NCI-H146 treated with DMSO at 0.1 percent for 48 hours (cell line): ENCODE results near the gene DNMT1.
"Not testable (repeated sequence)": the region's sequence is repeated elsewhere in the genome, so short reads cannot be mapped to it uniquely, and the experiment has no call there.

Experiments
- DNase-seq: peaks from one replicate; lab custom pipeline; 2025; ENCODE audit not compliant: unreplicated experiment; lab: John Stamatoyannopoulos, UW

The DNMT1 gene

GRCh38 chr19:10184636-10185035, 10.1 kb downstream of the DNMT1 start:
- no peak for DNase-seq

- no peak for DNase-seq
These were observed 10.8 kb downstream of the DNMT1 start for GRCh38 chr19:10183926-10184325.

GRCh38 chr19:10182847-10183246, 11.9 kb downstream of the DNMT1 start:
- no peak for DNase-seq

- no peak for DNase-seq
These were observed 12.7 kb downstream of the DNMT1 start for GRCh38 chr19:10182076-10182475.

GRCh38 chr19:10180459-10180858, 14.3 kb downstream of the DNMT1 start:
- no peak for DNase-seq

- DNase-seq, result not testable (repeated sequence)
These were observed 14.7 kb downstream of the DNMT1 start for GRCh38 chr19:10180024-10180423.

- DNase-seq, result no peak
These were observed 21.2 kb downstream of the DNMT1 start for GRCh38 chr19:10173527-10173926.

- no peak for DNase-seq
These were observed 26.3 kb downstream of the DNMT1 start for GRCh38 chr19:10168386-10168948.

GRCh38 chr19:10167459-10167858, 27.3 kb downstream of the DNMT1 start:
- DNase-seq, result no peak

GRCh38 chr19:10166501-10166900, 28.3 kb downstream of the DNMT1 start:
- DNase-seq, result not testable (repeated sequence)

GRCh38 chr19:10166046-10166445, 28.7 kb downstream of the DNMT1 start:
- DNase-seq, result no peak

- DNase-seq, result no peak
These were observed 31.2 kb downstream of the DNMT1 start for GRCh38 chr19:10163536-10163935.

- no peak for DNase-seq
These were observed 35.1 kb downstream of the DNMT1 start for GRCh38 chr19:10159610-10160009.

- DNase-seq, result no peak
These were observed 36.3 kb downstream of the DNMT1 start for GRCh38 chr19:10158485-10158884.

- DNase-seq, result no peak
These were observed 36.7 kb downstream of the DNMT1 start for GRCh38 chr19:10158071-10158470.

GRCh38 chr19:10155839-10156238, 38.9 kb downstream of the DNMT1 start:
- DNase-seq, result no peak

- DNase-seq, result no peak
These were observed 42.7 kb downstream of the DNMT1 start for GRCh38 chr19:10152100-10152499.

- DNase-seq, result no peak
These were observed 43.2 kb downstream of the DNMT1 start for GRCh38 chr19:10151521-10151920.

GRCh38 chr19:10149427-10149826, 45.3 kb downstream of the DNMT1 start:
- DNase-seq, result no peak

GRCh38 chr19:10146142-10146541, 48.6 kb downstream of the DNMT1 start:
- DNase-seq, result no peak

GRCh38 chr19:10145031-10145430, 49.7 kb downstream of the DNMT1 start:
- DNase-seq, result no peak

- no peak for DNase-seq
These were observed 50.4 kb downstream of the DNMT1 start for GRCh38 chr19:10144361-10144760.

- no peak for DNase-seq
These were observed 51.1 kb downstream of the DNMT1 start for GRCh38 chr19:10143681-10144080.
